Mucosa of rectum (tissue), 2 donors: Measurements from ENCODE around the gene OR10X1.

Source experiments
- H3K27ac ChIP-seq, 2 donors: one replicate each; pipeline ENCODE4 v1.7.0; 2013; ENCODE audit warnings: inconsistent platforms in 2 of 2, low read depth in 2 of 2, low read length in 2 of 2
- H3K27me3 ChIP-seq, 2 donors: one replicate each; pipeline ENCODE4 v1.7.0; 2013; ENCODE audit warnings: low read length in 2 of 2; ENCODE audit not compliant: control insufficient read depth in 2 of 2, insufficient read depth in 2 of 2
- H3K36me3 ChIP-seq, 2 donors: one replicate each; pipeline ENCODE4 v1.7.0; 2013; ENCODE audit warnings: low read length in 2 of 2; ENCODE audit not compliant: control insufficient read depth in 2 of 2, insufficient read depth in 2 of 2
- H3K4me1 ChIP-seq, 2 donors: one replicate each; pipeline ENCODE4 v1.7.0; 2013; ENCODE audit warnings: low read length in 2 of 2, mild to moderate bottlenecking in 1 of 2; ENCODE audit not compliant: control insufficient read depth in 2 of 2, insufficient read depth in 2 of 2
- H3K4me3 ChIP-seq, 2 donors: one replicate each; pipeline ENCODE4 v1.7.0; 2013; ENCODE audit warnings: low read length in 2 of 2
- H3K9ac ChIP-seq, 2 donors: one replicate each; pipeline ENCODE4 v1.7.0; 2013; ENCODE audit warnings: low read length in 2 of 2, low read depth in 1 of 2, mild to moderate bottlenecking in 1 of 2
- H3K9me3 ChIP-seq, 2 donors: one replicate each; pipeline ENCODE4 v1.7.0; 2013; ENCODE audit warnings: low read length in 2 of 2; ENCODE audit not compliant: control insufficient read depth in 2 of 2
- donor health status: healthy.
- donor health status: Normal muscosa, but diverticular disease.

OR10X1 gene

DNA sequence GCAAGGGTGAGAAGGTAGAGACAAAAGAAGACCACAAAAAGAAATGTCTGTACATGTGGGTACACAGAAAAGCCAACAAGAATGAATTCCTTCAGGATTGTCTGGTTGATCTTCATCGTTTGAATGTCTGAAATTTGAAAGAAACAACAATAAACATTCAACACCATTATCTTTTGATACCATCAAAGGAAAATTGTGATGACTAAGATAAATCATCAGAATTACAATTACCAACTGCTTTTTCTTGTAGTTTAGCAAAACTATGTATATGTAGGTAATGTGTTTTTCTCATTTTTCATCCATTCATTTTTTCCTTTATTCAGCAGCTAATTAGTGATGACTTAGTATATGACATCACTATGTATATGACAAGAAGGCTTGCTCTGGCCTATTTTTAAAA, at the start of gene OR10X1:
Gene OR10X1, minus strand, starts transcription at position 167 of the 400 bp plus-strand sequence. Its CDS starts 0 bp downstream, at position 167.
- H3K36me3 ChIP-seq = no peaks in the 10 kb centered on the region
- no peaks in the 10 kb centered on the region for H3K4me1 ChIP-seq
- no peak within 1 kb of the TSS for H3K27ac ChIP-seq
- no peak within 1 kb of the TSS for H3K9ac ChIP-seq
- no peak within 1 kb of the TSS for H3K4me3 ChIP-seq
- no peaks in the 10 kb centered on the region for H3K9me3 ChIP-seq
- H3K27me3 ChIP-seq = no peaks in the 10 kb centered on the region

GRCh38 chr1:158613764-158614163, 34.1 kb upstream of the OR10X1 start:
- no peak overlapping the region for H3K4me3 ChIP-seq
- no peak overlapping the region for H3K27ac ChIP-seq
- H3K9me3 ChIP-seq = no peaks in the 10 kb centered on the region
- no peak overlapping the region for H3K9ac ChIP-seq
- H3K4me1 ChIP-seq = no peaks in the 10 kb centered on the region
- no peaks in the 10 kb centered on the region for H3K27me3 ChIP-seq
- H3K36me3 ChIP-seq = no peaks in the 10 kb centered on the region

DNA sequence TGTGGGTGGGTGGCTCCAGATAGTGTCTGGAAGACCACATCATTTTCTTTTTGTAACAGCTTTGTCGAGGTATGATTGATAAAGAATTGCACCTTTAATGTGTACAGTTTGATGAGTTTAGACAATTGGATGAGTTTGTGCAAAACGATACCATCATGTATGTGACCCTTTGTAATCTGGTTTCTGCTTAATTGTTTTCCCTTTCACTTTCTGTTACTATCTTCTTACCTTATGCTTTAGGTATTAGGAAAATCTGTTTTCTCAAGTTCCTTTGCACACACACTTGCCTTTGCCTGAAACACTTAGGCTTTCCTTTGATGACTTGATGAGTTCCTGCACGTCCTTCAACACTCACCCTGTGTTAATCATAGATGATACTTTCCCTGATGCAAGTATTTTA, 32.2 kb upstream of the OR10X1 start:
- Histone ChIP-seq H3K27ac (no peak overlapping the region), H3K9ac (no peak overlapping the region), H3K4me3 (no peak overlapping the region), H3K27me3 (no peaks in the 10 kb centered on the region), H3K36me3 (no peaks in the 10 kb centered on the region), H3K4me1 (no peaks in the 10 kb centered on the region), H3K9me3 (no peaks in the 10 kb centered on the region)

DNA sequence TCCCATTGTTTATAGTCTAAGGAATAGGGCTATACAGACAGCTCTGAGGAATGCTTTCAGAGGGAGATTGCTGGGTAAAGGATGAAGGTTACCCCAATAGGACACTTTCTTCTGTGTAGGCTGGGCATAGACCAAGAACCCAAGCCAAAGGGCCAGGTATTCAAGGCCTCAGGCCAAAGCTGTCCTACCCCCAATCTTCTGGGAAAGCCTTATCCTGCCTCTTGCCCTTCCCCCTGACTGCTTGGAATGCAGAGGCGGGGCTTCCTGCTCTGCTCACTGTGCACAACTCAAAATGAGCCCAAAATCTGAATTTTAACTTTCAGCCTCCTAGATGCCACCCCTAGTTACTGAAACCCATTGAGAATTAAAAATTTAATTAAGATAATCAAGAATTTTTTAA, 27.6 kb upstream of the OR10X1 start:
- Histone ChIP-seq H3K4me3 (no peak overlapping the region), H3K9me3 (no peaks in the 10 kb centered on the region), H3K36me3 (no peaks in the 10 kb centered on the region), H3K27ac (no peak overlapping the region), H3K9ac (no peak overlapping the region), H3K27me3 (no peaks in the 10 kb centered on the region), H3K4me1 (no peaks in the 10 kb centered on the region)

GRCh38 chr1:158604968-158605367, 25.3 kb upstream of the OR10X1 start, which contains the start of gene OR10Z1:
Gene OR10Z1 (plus strand): TSS chr1:158605268. CDS start chr1:158606439, 1,171 bp downstream.
- Histone ChIP-seq H3K9ac (no peak within 1 kb of the TSS), H3K27me3 (no peaks in the 10 kb centered on the region), H3K9me3 (no peaks in the 10 kb centered on the region), H3K36me3 (no peaks in the 10 kb centered on the region), H3K27ac (no peak within 1 kb of the TSS), H3K4me1 (no peaks in the 10 kb centered on the region), H3K4me3 (no peak within 1 kb of the TSS)

DNA sequence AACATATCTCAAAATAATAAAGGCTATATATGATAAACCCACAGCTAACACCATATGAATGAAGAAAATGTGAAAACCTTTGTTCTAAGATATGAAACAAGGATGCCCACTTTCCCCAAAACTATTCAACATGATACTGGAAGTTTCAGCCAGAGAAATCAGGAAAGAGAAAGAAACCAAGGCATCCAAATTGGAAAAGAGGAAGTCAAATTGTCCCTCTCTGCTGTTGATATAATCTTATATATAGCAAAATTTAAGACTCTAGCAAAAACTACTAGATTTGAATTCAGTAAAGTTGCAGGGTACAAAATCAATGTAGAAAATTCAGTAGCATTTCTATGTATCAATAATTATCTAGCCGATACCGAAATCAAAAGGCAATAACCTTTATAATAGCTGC, 21.0 kb upstream of the OR10X1 start:
- Histone ChIP-seq H3K9me3 (peaks cover 6 to 7% of the 10 kb centered on the region in 2 donors), H3K4me3 (no peak overlapping the region), H3K36me3 (no peaks in the 10 kb centered on the region)

DNA sequence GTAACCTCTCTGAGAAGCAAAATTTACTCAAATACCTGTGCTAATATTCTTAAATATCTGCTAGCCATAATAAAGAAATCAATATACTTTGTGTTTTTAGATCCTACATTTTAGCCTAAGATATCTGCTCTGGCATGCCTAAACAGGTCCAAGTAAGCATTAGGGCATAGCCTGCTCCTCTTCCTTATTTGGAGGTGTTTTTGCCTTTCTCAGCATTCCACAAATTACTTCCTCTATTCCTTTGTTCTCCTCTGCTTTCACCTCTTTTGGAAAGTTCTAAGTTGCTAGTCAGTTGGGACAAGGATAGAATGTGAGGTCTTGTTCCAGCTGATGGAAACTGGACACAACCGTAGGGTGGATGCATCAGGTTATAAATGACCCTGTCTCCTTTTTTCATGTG, 7.2 kb upstream of the OR10X1 start:
- Histone ChIP-seq H3K27ac (no peak overlapping the region), H3K36me3 (no peaks in the 10 kb centered on the region), H3K9ac (no peak overlapping the region), H3K4me1 (no peaks in the 10 kb centered on the region), H3K4me3 (no peak overlapping the region), H3K27me3 (no peaks in the 10 kb centered on the region), H3K9me3 (peaks cover 0 to 9% of the 10 kb centered on the region in 2 donors)

More for the DNA sequence above, 21.0 kb upstream of the OR10X1 start:
- H3K27ac ChIP-seq = no peak overlapping the region
- H3K9ac ChIP-seq = no peak overlapping the region
- no peaks in the 10 kb centered on the region for H3K27me3 ChIP-seq
- no peaks in the 10 kb centered on the region for H3K4me1 ChIP-seq

GRCh38 chr1:158583962-158584361, 4.3 kb upstream of the OR10X1 start:
- H3K9ac ChIP-seq = no peak overlapping the region
- H3K36me3 ChIP-seq = no peaks in the 10 kb centered on the region
- H3K27me3 ChIP-seq = no peaks in the 10 kb centered on the region
- H3K27ac ChIP-seq = no peak overlapping the region
- peaks cover 0 to 9% of the 10 kb centered on the region in 2 donors for H3K9me3 ChIP-seq
- no peaks in the 10 kb centered on the region for H3K4me1 ChIP-seq
- H3K4me3 ChIP-seq = no peak overlapping the region

- Histone ChIP-seq H3K9me3 (no peaks in the 10 kb centered on the region), H3K27ac (no peak overlapping the region), H3K4me3 (no peak overlapping the region), H3K27me3 (no peaks in the 10 kb centered on the region), H3K36me3 (no peaks in the 10 kb centered on the region), H3K4me1 (no peaks in the 10 kb centered on the region), H3K9ac (no peak overlapping the region)
These were observed 2.1 kb downstream of the OR10X1 start for GRCh38 chr1:158577561-158577960.

DNA sequence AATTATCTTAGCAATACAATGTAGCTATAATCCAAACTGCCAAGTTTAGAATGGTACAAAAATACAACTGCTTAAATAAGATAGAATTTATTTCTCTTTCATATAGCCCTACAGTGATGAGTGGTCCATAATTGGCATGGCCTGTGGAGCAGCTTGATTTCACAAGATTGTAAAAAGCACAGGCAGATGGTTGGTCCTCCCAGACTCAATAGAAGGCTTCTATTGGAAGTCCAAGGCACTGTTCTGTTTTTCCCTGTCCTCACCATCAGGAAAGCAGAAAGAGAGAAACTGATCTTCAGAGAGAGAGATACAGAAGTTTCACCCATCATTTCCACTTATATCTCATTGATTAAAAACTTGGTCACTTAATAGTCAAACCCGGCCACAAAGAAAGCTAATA, 7.5 kb downstream of the OR10X1 start:
- no peaks in the 10 kb centered on the region for H3K27me3 ChIP-seq
- H3K9ac ChIP-seq = no peak overlapping the region
- H3K36me3 ChIP-seq = no peaks in the 10 kb centered on the region
- no peak overlapping the region for H3K27ac ChIP-seq
- no peaks in the 10 kb centered on the region for H3K4me1 ChIP-seq
- no peaks in the 10 kb centered on the region for H3K9me3 ChIP-seq
- no peak overlapping the region for H3K4me3 ChIP-seq

GRCh38 chr1:158570480-158570879, 9.2 kb downstream of the OR10X1 start, which contains the start of gene OR6P1:
Gene OR6P1 (minus strand): TSS chr1:158570580. CDS start chr1:158563604, 6,976 bp downstream.
- Histone ChIP-seq H3K9ac (no peak within 1 kb of the TSS), H3K36me3 (no peaks in the 10 kb centered on the region), H3K4me3 (no peak within 1 kb of the TSS), H3K27me3 (no peaks in the 10 kb centered on the region), H3K9me3 (no peaks in the 10 kb centered on the region), H3K27ac (no peak within 1 kb of the TSS), H3K4me1 (no peaks in the 10 kb centered on the region)
